Neural crest cell (in vitro differentiated cells): ENCODE results near the gene BARD1. TPM values are rescaled to one million over a fixed set of nuclear protein-coding genes. Genes with fewer than 3 reads are reported as not detected.
"Not testable (repeated sequence)": the region's sequence is repeated elsewhere in the genome, so short reads cannot be mapped to it uniquely, and the experiment has no call there.

Experiments used
- DNase-seq: peaks from one replicate; pipeline ENCODE4 v3.0.0; 2021; ENCODE audit warnings: low read depth, mixed read lengths, low spot score
- H3K27ac Mint-ChIP-seq: one replicate; pipeline ENCODE4 v1.8.0; 2021; ENCODE audit warnings: mild to moderate bottlenecking, mixed read lengths; ENCODE audit not compliant: unreplicated experiment
- H3K27me3 Mint-ChIP-seq: 2 replicates; pipeline ENCODE4 v1.8.0; 2021; ENCODE audit warnings: low read depth, mild to moderate bottlenecking, mixed read lengths
- H3K36me3 Mint-ChIP-seq: 2 replicates; pipeline ENCODE4 v1.8.0; 2021; ENCODE audit warnings: low read depth, mild to moderate bottlenecking, mixed read lengths
- H3K4me1 Mint-ChIP-seq: 2 replicates; pipeline ENCODE4 v1.8.0; 2021; ENCODE audit warnings: mixed read lengths
- H3K4me3 Mint-ChIP-seq: one replicate; pipeline ENCODE4 v1.8.0; 2021; ENCODE audit warnings: mild to moderate bottlenecking, mixed read lengths
- H3K9me3 Mint-ChIP-seq: 2 replicates; pipeline ENCODE4 v1.8.0; 2021; ENCODE audit warnings: mixed read lengths
- CTCF ChIP-seq: fragments of 200-600 bp; sonication (generic); conservative IDR thresholded peaks from 2 replicates; pipeline ENCODE4 v1.5.0; 2021; ENCODE audit warnings: antibody characterized with exemption, mild to moderate bottlenecking
- total RNA-seq: library from RNA; stranded (reverse); gene quantifications from 2 replicates; pipeline ENCODE4 v1.2.1, GENCODE V29; 2021

Gene BARD1
- total RNA-seq, 1 donor from 2014 or later, result 40.4 TPM

GRCh38 chr2:214706986-214707385, 102.5 kb downstream of the BARD1 start:
- Mint-ChIP-seq H3K27me3 (no peaks in the 10 kb centered on the region), H3K36me3 (no peaks in the 10 kb centered on the region), H3K27ac (no peak overlapping the region), H3K4me3 (no peak overlapping the region), H3K9me3 (peaks cover 10% of the 10 kb centered on the region), H3K4me1 (no peaks in the 10 kb centered on the region)
- no peak for DNase-seq
- no peak for TF ChIP-seq CTCF

- Mint-ChIP-seq H3K27me3 (no peaks in the 10 kb centered on the region), H3K4me1 (no peaks in the 10 kb centered on the region)
- TF ChIP-seq CTCF, result no peak
Observed at GRCh38 chr2:214699236-214699635, 110.2 kb downstream of the BARD1 start.

GRCh38 chr2:214696681-214697080, 112.8 kb downstream of the BARD1 start:
- no peaks in the 10 kb centered on the region for H3K4me1 Mint-ChIP-seq
- no peak overlapping the region for H3K27ac Mint-ChIP-seq
- no peak overlapping the region for H3K4me3 Mint-ChIP-seq

More at GRCh38 chr2:214699236-214699635, 110.2 kb downstream of the BARD1 start:
- Mint-ChIP-seq H3K27ac (no peak overlapping the region), H3K36me3 (peaks cover 8% of the 10 kb centered on the region), H3K4me3 (no peak overlapping the region), H3K9me3 (peaks cover 9% of the 10 kb centered on the region)
- no peak for DNase-seq

GRCh38 chr2:214695789-214696188, 113.7 kb downstream of the BARD1 start:
- no peak for TF ChIP-seq CTCF
- no peak overlapping the region for H3K4me3 Mint-ChIP-seq
- DNase-seq, result no peak
- H3K27me3 Mint-ChIP-seq, result no peaks in the 10 kb centered on the region
- H3K4me1 Mint-ChIP-seq, result no peaks in the 10 kb centered on the region
- H3K27ac Mint-ChIP-seq, result no peak overlapping the region
- peaks cover 9% of the 10 kb centered on the region for H3K9me3 Mint-ChIP-seq
- H3K36me3 Mint-ChIP-seq, result peaks cover 6% of the 10 kb centered on the region

More at GRCh38 chr2:214696681-214697080, 112.8 kb downstream of the BARD1 start:
- H3K36me3 Mint-ChIP-seq, result peaks cover 8% of the 10 kb centered on the region
- no peak for TF ChIP-seq CTCF
- DNase-seq, result no peak
- no peaks in the 10 kb centered on the region for H3K27me3 Mint-ChIP-seq
- peaks cover 12% of the 10 kb centered on the region for H3K9me3 Mint-ChIP-seq

- not testable (repeated sequence) for DNase-seq, H3K4me1 Mint-ChIP-seq, H3K36me3 Mint-ChIP-seq, H3K27me3 Mint-ChIP-seq, H3K9me3 Mint-ChIP-seq
- Mint-ChIP-seq H3K4me3 (peak overlapping the region; percentile 84), H3K27ac (peak overlapping the region; percentile 93)
Observed at GRCh38 chr2:214683557-214683956, 125.9 kb downstream of the BARD1 start.

GRCh38 chr2:214679736-214680135, 129.7 kb downstream of the BARD1 start:
- DNase-seq, result no peak
- Mint-ChIP-seq H3K4me3 (no peak overlapping the region), H3K9me3 (no peaks in the 10 kb centered on the region), H3K27ac (no peak overlapping the region), H3K4me1 (peaks cover 8% of the 10 kb centered on the region), H3K36me3 (peaks cover 6% of the 10 kb centered on the region), H3K27me3 (no peaks in the 10 kb centered on the region)
- no peak for TF ChIP-seq CTCF
